SH-SY5Y (cell line): ENCODE measurements around the gene CMTM3.

ENCODE experiments used
- GATA2 ChIP-seq: IDR thresholded peaks from 2 replicates; pipeline ENCODE4 v1.6.1; 2011; ENCODE audit warnings: mild to moderate bottlenecking, low read depth, low read length
- GATA3 ChIP-seq: IDR thresholded peaks from 2 replicates; pipeline ENCODE4 v1.6.1; 2011; ENCODE audit warnings: low read depth, mild to moderate bottlenecking, low read length, moderate library complexity

DNA sequence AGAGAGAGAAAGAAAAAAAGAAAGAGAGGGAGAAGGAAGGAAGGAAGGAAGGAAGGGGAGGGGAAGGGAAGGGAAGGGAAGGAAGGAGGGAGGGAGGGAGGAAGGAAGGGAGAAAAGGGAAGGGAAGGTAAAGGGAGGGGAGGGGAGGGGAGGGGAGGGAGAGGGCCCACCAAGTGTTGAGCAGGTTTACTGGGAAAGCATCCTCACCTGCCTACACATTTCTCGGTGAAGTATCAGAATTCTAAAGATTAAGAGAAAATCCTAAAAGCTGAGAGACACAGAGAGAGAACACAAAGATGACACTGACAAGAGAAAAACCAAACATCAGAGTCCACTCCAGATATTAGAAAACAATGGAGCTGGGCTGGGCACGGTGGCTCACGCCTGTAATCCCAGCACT is 12.3 kb upstream of the CMTM3 start:
- no peak for TF ChIP-seq GATA3
- no peak for TF ChIP-seq GATA2
